HPDE6-E6E7 (cell line): ENCODE data around the gene AATK.

Experiments used
- DNase-seq: peaks from one replicate; pipeline ENCODE4 v3.0.0; 2011; ENCODE audit warnings: missing footprints; ENCODE audit errors: extremely low spot score

Gene AATK

GRCh38 chr17:81180836-81181810, 15.1 kb upstream of the AATK start:
- DNase-seq, result no peak

- DNase-seq, result no peak
Measured at GRCh38 chr17:81179861-81180260, 13.8 kb upstream of the AATK start.

- DNase-seq, result no peak
Measured at GRCh38 chr17:81179220-81179619, 13.2 kb upstream of the AATK start.

GRCh38 chr17:81178136-81179091, 12.4 kb upstream of the AATK start:
- no peak for DNase-seq

- DNase-seq, result no peak
Measured at GRCh38 chr17:81176666-81177065, 10.6 kb upstream of the AATK start.

- DNase-seq, result no peak
Measured at GRCh38 chr17:81173762-81174155, 7.7 kb upstream of the AATK start.

- DNase-seq, result no peak
Measured at GRCh38 chr17:81173052-81173761, 7.2 kb upstream of the AATK start.

- DNase-seq, result no peak
Measured at GRCh38 chr17:81171941-81172340, 5.9 kb upstream of the AATK start.

- no peak for DNase-seq
Measured at GRCh38 chr17:81170727-81171494, 4.9 kb upstream of the AATK start.

GRCh38 chr17:81169870-81170309, 3.9 kb upstream of the AATK start:
- no peak for DNase-seq

GRCh38 chr17:81167638-81168037, 1.6 kb upstream of the AATK start:
- no peak for DNase-seq

- no peak for DNase-seq
Measured at GRCh38 chr17:81167194-81167524, 1.1 kb upstream of the AATK start.

- no peak for DNase-seq
Measured at GRCh38 chr17:81165246-81166032, 582 bp downstream of the AATK start, which contains the start of gene PVALEF. TSS of gene PVALEF (plus strand) at chr17:81165507. CDS start at chr17:81181227, 15,720 bp downstream.

GRCh38 chr17:81164371-81165245, 1.4 kb downstream of the AATK start:
- DNase-seq, result no peak

GRCh38 chr17:81163703-81164370, 2.2 kb downstream of the AATK start:
- DNase-seq, result no peak

- no peak for DNase-seq
Measured at GRCh38 chr17:81163051-81163695, 2.8 kb downstream of the AATK start.

- no peak for DNase-seq
Measured at GRCh38 chr17:81162491-81162890, 3.5 kb downstream of the AATK start.

GRCh38 chr17:81161972-81162371, 4.0 kb downstream of the AATK start:
- DNase-seq, result no peak
